Neural cell (in vitro differentiated cells): Measurements from ENCODE around the gene HLA-DMA.

ENCODE experiments used
- CTCF ChIP-seq: fragments of 450-650 bp; IDR thresholded peaks from 2 replicates; pipeline ENCODE4 v1.5.1; 2014; ENCODE audit warnings: antibody characterized with exemption, mild to moderate bottlenecking, moderate library complexity; ENCODE audit not compliant: poor library complexity, severe bottlenecking
- EZH2 ChIP-seq: fragments of 200-600, 300-800 bp; shearing (Covaris generic), sonication (generic); IDR thresholded peaks from 2 replicates; pipeline ENCODE4 v1.6.1; 2014; ENCODE audit warnings: antibody characterized with exemption, low read length, borderline replicate concordance, mild to moderate bottlenecking; ENCODE audit not compliant: insufficient read depth, poor library complexity, severe bottlenecking
- TAF1 ChIP-seq: IDR thresholded peaks from 2 replicates; pipeline ENCODE4 v1.6.1; 2012; ENCODE audit warnings: low read depth

DNA sequence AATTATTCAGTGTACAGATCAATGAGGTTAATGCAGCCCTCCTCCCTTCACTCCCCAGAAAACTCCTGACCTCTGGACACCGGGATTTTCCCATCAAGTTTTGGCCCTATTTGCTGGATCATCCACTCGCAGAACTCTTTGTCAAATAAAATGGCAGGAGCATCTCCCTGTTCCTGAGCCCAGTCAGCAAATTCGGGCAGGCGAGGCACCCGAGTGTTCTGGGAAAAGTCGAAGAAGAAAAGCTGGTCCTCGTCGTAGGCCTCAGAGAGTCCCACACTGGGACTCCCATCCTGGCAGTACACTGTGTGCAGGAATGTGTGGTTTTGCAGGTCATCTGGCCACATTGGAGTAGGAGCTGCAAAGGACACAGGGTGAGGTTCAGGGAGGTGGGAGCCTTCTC, 2.4 kb downstream of the HLA-DMA start:
- TF ChIP-seq EZH2: no peak
- TF ChIP-seq CTCF: no peak
- TF ChIP-seq TAF1: no peak
